GM10266 (cell line): Measurements from ENCODE around the gene FAM98C.
A peak's percentile ranks its signal among the peaks of the same experiment; 100 is the strongest.

Experiments
- DNase-seq: peaks from one replicate; pipeline ENCODE4 v3.0.0; 2012; ENCODE audit errors: extremely low spot score
- TF ChIP-seq, protein P1 (sequence below): IDR thresholded peaks from 2 replicates; pipeline ENCODE4 v1.5.1; 2012; ENCODE audit warnings: mild to moderate bottlenecking, low read depth; ENCODE audit not compliant: control insufficient read depth, insufficient read depth; ENCODE audit errors: missing control alignments

The FAM98C gene

DNA sequence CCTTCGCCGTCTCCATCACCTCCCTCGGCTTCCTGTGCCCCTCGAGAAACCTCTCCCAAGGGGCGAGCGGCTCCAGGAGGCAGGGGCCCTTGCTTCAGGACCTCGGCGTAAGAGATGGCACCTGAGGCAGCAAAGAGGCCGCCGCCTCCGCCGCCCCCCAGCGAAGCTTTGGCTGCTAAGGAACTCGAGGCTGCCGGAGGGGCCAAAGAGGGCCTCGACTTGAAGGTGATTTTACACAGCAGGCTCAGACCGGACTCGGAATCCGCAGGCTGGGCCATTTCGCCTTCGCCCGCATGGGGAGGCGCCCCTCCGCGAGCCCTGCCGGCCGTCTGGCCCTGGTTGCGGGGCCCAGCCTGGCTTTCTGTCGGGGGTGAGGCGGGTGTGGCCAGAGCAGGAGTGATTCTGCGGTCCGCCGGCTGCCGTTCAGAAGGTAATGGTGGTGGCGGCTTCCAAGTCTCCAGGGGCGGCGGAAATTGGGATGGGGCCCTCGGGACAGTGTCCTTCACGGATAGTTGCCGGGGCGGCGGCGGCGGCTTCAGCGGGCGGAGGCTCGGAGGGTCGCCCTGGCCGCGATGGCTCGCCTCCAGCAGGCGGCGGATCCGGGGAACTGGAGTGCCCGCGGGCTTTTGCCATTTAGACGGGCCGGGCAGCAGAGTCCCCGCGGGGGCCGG lies 16.5 kb upstream of the FAM98C start:
- DNase-seq, result no peak
- TF ChIP-seq, protein P1, sequence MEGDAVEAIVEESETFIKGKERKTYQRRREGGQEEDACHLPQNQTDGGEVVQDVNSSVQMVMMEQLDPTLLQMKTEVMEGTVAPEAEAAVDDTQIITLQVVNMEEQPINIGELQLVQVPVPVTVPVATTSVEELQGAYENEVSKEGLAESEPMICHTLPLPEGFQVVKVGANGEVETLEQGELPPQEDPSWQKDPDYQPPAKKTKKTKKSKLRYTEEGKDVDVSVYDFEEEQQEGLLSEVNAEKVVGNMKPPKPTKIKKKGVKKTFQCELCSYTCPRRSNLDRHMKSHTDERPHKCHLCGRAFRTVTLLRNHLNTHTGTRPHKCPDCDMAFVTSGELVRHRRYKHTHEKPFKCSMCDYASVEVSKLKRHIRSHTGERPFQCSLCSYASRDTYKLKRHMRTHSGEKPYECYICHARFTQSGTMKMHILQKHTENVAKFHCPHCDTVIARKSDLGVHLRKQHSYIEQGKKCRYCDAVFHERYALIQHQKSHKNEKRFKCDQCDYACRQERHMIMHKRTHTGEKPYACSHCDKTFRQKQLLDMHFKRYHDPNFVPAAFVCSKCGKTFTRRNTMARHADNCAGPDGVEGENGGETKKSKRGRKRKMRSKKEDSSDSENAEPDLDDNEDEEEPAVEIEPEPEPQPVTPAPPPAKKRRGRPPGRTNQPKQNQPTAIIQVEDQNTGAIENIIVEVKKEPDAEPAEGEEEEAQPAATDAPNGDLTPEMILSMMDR, result no peak

DNA sequence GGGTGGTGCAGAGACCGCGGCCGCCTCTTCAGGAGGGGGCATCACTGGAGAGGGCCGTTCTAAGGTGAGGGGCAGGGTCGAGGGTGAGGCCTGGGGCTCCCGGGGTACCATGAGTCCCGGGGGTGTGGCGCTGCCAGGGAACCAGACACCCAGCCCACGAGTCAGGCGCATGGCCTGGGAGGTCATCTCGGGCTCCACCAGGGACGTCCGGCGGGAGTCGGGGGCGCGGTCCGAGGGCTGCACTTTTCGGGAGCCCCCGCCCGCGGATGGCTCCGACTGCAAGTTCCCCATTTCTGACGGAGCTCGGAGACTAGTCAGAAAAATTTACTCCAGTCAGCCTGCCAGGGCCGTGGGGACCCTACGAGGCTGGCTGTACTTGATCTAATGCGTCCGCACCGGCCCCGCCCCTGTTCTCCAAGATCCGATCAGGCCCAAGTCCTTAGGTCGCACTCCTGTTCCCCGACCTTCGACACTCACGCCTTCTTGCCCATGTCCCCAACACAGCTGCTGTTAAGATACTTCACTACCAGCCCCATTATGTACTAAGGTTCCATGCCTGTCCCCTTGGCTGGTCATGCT lies 15.8 kb upstream of the FAM98C start:
- TF ChIP-seq, protein P1, result no peak
- DNase-seq, result no peak

DNA sequence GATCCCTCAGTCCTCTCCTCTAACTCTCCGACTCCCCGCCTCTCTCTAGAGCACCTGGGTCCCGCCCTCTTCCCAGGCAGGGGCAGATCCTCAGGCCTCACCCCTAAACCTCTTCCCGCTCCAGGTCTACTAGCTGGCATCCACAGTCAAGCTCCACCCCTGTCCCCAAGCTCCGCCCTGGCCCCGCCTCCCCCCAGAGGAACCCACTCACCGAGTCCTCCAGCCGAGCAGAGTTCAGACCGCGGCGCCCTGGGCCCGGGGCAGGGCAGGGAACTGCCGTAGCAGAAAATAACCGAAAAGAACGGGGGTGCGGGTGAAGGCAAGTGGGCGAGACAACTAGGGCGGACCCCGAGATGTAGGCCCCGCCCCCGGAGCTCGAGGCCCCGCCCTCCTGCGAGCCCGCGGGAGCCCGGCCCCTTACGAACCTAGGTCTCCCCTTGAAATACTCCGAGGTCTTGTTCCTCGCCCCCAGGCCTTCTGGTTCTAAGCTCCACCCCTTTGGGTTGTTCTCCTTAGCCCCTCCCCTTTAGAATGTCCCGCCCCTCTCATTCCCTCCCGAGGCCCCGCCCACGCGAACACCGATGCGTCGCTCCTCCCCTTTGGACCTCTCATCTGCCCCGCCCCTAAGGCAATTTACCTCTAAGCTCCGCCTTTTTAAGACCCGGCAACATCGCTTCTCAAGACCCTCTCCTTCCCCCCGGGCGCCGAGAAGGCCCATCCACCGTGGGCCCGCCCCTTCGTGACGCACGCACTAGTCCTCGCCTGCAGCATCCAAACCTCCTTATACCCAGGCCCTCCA lies 15.1 kb upstream of the FAM98C start, which contains the start of gene GGN:
Gene GGN (minus strand): TSS at position 485 of the 799 bp plus-strand sequence. CDS start 773 bp downstream, outside the sequence.
- DNase-seq, result peak; percentile 95
- TF ChIP-seq, protein P1, result no peak

DNA sequence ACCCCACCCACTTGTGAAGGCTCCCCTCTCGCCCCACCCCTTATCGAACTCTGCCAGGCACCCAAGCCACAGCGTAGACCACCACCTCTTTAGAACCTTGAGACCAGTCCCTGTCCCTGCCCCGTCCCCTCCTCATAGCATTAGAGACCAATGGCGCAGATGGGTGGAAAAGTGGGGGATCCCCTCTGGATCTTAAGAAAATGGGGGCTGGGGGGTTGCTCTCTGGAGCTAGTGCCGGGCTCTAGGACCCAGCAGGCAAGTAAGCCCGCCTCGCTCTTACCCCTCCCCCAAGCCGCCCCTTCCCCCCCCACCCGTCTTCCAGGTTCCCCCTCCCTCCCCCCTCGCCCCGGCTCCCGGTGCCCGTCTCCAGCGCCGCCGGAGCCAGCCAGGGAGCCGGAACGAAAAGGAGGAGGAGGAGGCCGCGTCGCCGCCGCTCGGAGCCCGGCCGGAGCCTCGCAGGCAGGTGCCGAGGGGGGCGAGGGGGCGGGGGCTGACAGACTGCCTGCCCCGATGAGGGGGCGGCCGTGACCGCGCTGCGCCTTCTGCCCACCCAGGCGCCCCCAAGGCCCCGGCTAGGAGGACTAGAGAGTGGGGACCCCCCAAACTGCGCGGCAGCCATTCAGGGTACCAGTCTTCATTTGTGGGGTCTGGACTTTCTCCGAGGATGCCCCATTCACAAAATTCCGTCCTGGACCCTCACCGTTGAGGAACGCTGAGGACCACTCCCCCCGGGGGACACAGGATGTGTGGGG lies 14.4 kb upstream of the FAM98C start, which contains the start of gene SPRED3:
Gene SPRED3 (plus strand): TSS at position 349 of the 752 bp plus-strand sequence. CDS start 1,606 bp downstream, outside the sequence.
- DNase-seq, result no peak
- TF ChIP-seq, protein P1, result no peak

DNA sequence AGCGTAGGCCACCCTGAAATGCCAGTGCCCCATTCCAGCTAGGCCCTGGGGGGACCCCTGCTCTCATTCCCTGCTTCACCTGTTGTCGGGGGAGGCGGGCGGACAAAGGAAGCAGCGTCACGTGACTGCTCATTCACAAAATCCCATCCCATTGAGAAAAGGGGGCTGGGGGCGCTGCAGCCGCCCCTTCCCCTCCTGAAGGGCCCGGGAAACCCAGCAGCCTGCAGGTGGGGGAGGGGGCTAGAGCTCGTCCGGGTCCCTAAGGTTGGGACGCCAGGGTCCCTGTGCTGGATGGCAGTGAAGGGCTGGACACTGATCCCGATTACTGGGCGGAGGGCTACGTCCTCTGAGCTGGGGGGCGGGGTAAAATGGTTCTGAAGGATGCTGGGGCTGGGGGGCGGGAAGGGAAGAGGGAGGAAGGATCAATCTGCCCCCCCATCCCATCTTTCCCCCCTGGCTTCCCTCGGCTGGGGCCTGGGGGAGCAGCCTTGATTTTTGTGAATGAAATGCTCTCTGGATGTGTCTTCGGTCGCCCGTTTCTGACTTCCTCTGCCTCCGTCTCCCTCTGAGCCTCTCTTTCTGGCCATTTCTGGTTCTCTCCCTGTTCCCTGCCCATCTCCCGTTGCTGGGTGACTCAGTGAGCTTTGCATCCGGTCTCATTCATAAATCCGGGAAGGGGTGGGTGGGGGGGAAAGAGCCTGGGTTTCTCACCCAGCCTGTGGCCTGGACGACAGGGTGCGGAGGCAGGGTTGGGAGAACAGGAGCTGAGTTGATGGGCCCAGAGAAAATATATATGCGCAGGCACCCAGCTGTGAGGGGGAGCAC lies 13.6 kb upstream of the FAM98C start:
- TF ChIP-seq, protein P1, result no peak
- DNase-seq, result no peak
